GM18508 (cell line): ENCODE data around the gene NOPCHAP1.
"Not testable (repeated sequence)": the region's sequence is repeated elsewhere in the genome, so short reads cannot be mapped to it uniquely, and the experiment has no call there.

Experiments used
- ATAC-seq: cut with Tn5 transposase; IDR thresholded peaks from one replicate; pipeline ENCODE4 v1.9.1; 2021; ENCODE audit warnings: moderate number of reproducible peaks; ENCODE audit not compliant: insufficient read depth, unreplicated experiment

Gene NOPCHAP1

GRCh38 chr12:104964167-104964855 is 21.8 kb upstream of the NOPCHAP1 start:
- ATAC-seq, result no peak

- no peak for ATAC-seq
Observed at GRCh38 chr12:104964856-104965205, 21.3 kb upstream of the NOPCHAP1 start.

GRCh38 chr12:104966677-104967076 is 19.4 kb upstream of the NOPCHAP1 start:
- peak; percentile 62 for ATAC-seq

GRCh38 chr12:104969343-104969742 is 16.8 kb upstream of the NOPCHAP1 start:
- ATAC-seq, result no peak

- ATAC-seq, result no peak
Observed at GRCh38 chr12:104971306-104971705, 14.8 kb upstream of the NOPCHAP1 start.

GRCh38 chr12:104973250-104973649 is 12.9 kb upstream of the NOPCHAP1 start:
- no peak for ATAC-seq

- peak; percentile 92 for ATAC-seq
Observed at GRCh38 chr12:104974626-104975290, 11.4 kb upstream of the NOPCHAP1 start.

- no peak for ATAC-seq
Observed at GRCh38 chr12:104975587-104976343, 10.4 kb upstream of the NOPCHAP1 start.

GRCh38 chr12:104976703-104977102 is 9.4 kb upstream of the NOPCHAP1 start:
- ATAC-seq, result no peak

- not testable (repeated sequence) for ATAC-seq
Observed at GRCh38 chr12:104977688-104978087, 8.4 kb upstream of the NOPCHAP1 start.

GRCh38 chr12:104985206-104985605 is 910 bp upstream of the NOPCHAP1 start:
- ATAC-seq, result no peak

GRCh38 chr12:104990950-104991349 is 4.8 kb downstream of the NOPCHAP1 start:
- no peak for ATAC-seq

GRCh38 chr12:104991565-104992128 is 5.5 kb downstream of the NOPCHAP1 start:
- ATAC-seq, result no peak

GRCh38 chr12:104994336-104994735 is 8.2 kb downstream of the NOPCHAP1 start:
- ATAC-seq, result no peak

GRCh38 chr12:104997541-104997940 is 11.4 kb downstream of the NOPCHAP1 start:
- ATAC-seq, result no peak

GRCh38 chr12:104998423-104999346 is 12.6 kb downstream of the NOPCHAP1 start:
- no peak for ATAC-seq

GRCh38 chr12:104999347-104999685 is 13.2 kb downstream of the NOPCHAP1 start:
- ATAC-seq, result no peak

- ATAC-seq, result no peak
Observed at GRCh38 chr12:105001476-105001875, 15.4 kb downstream of the NOPCHAP1 start.

GRCh38 chr12:105013892-105014291 is 27.8 kb downstream of the NOPCHAP1 start:
- ATAC-seq, result no peak

GRCh38 chr12:105014603-105015002 is 28.5 kb downstream of the NOPCHAP1 start:
- no peak for ATAC-seq
